T follicular helper cell (primary cell): Measurements from ENCODE around the gene FRMD4A.

Experiments
- DNase-seq: peaks from one replicate; pipeline ENCODE4 v3.0.0-alpha.2; 2020; ENCODE audit warnings: low read depth

The FRMD4A gene

DNA sequence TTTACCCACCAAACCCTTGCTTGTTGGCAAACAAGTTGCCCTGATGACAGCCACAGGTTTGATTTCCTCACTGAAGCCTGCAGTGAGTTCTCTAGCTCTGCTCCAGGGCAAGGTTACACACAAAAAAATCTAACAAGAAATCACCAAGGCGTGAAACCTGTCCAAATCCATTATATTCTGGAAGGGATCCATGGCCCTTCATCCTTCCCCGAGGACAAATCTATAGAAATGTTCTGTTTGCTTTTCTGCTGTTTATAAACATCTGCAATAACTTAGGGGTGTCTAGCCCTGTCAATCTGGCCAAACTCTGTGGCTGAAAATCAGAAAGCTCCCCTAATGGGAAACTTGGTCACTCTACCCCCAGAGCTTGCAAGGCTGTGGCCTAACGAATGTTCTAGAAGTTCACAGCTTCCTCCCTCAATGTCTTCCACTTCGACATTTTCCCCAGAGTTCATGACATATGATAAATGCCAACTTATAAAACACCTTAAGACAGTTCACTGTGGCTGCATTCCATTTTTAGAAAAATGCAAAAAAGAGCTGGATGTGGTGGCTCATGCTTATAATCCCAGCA lies 579.4 kb downstream of the FRMD4A start:
- DNase-seq = no peak

- DNase-seq = no peak
Observed at GRCh38 chr10:13750299-13751190, 580.2 kb downstream of the FRMD4A start.

- no peak for DNase-seq
Observed at GRCh38 chr10:13745271-13745670, 585.5 kb downstream of the FRMD4A start.

- DNase-seq = no peak
Observed at GRCh38 chr10:13743963-13744362, 586.8 kb downstream of the FRMD4A start.

DNA sequence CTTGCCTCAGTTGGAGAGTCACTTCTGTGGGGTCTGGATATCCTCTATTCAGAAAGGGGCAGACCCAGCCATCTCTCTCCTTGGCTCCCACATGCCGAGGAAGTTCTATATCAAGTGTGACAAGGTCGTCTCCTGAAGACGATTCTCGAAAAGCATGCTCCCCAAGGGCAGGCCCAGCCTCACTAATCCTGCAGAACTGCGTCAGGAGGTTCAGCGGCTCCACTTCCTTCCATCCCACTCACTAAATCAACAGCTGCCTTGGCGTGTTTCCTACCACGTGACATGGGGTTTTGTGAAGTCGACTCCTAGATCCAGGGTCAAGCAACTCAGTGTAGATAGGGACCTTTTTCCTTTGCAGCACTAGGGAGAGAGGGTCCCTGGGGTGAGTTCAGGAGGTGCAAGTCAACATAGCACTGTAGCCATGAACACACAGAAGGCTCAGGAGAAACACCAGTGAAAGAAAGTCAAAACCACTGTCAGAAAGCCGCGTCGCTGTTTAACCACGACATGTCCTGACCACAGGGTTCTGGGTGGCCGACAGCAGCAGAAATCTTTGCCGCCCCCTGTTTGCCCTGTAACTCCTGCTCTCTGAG lies 587.5 kb downstream of the FRMD4A start:
- no peak for DNase-seq

DNA sequence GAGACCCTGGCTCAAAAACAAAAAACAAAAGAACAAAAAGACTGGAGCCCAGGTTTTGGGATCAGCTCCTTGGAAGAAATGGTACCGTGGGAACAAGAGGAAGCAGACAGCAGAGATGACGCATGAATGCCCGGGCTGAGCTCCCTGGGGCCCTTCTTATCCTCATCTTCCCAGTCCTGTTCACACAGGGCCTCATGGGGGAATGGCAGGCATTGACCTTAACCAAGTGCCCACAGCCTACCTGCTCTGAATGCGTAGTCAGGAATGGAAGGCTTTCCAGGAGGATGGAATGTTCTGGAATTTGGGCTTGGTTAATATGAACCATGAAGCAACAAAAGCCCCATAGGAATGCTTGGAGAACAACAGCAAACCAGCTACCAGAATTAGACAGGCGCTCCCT lies 589.3 kb downstream of the FRMD4A start:
- DNase-seq = no peak

GRCh38 chr10:13740461-13740860 lies 590.3 kb downstream of the FRMD4A start:
- no peak for DNase-seq

GRCh38 chr10:13739183-13739582 lies 591.5 kb downstream of the FRMD4A start:
- DNase-seq = no peak

DNA sequence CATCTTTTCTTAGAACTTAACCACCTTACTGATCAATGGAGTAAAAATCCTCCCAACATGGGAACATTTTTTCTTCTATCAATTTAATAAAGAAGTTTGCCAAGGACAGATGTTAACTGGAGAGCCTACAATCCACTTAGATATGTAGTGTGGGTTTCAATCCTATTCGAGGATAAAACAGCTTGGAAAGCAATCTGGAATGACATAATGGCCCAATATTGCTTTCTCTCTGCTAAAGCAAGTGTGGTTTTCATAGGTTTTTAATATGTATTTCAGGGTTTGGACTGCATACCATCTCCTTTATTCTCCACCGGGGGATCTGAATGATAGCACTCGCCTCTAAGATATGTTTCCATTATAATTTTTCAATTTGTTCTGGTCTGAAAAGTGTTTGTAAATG lies 594.2 kb downstream of the FRMD4A start:
- no peak for DNase-seq

- no peak for DNase-seq
Observed at GRCh38 chr10:13734151-13734550, 596.6 kb downstream of the FRMD4A start.

DNA sequence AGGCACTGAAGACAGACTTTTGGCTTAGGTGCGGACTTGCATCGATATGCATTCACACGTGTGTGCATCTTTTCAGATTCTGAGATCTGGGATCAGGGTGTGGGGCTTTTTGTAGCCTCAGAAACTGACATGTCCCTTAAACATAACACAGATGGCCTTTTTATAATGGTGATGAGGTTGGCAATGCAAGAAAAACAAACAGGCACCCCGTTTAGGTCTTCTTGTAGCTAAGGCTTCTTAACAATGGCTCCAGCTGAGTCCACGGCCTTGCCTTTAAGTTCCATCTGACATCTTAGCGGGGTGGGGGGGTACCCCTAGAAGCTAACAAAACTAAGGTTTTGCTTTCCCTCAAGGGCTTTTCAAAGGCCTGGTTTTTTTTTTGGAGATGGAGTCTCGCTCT lies 597.7 kb downstream of the FRMD4A start:
- no peak for DNase-seq

DNA sequence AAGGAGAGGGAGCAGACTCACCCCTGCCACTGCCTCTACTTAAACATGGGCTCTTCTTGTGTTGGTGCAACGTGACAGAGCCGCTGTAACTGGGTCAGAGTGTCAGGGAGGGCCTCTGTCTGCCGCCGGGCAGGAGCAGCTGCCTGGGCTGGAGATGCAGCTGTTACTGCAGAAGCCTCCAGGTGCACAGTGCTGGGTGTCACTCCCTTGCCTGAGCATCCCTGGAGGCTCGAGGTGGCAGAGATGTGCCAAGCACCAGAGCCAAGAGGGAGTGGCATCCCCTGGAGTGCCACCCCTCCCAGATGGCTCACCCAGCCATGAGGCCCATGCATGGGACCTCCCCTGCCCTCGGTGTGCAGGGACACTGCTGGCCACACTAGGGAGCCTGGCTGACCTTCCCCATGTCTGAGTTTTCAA lies 598.3 kb downstream of the FRMD4A start:
- no peak for DNase-seq

DNA sequence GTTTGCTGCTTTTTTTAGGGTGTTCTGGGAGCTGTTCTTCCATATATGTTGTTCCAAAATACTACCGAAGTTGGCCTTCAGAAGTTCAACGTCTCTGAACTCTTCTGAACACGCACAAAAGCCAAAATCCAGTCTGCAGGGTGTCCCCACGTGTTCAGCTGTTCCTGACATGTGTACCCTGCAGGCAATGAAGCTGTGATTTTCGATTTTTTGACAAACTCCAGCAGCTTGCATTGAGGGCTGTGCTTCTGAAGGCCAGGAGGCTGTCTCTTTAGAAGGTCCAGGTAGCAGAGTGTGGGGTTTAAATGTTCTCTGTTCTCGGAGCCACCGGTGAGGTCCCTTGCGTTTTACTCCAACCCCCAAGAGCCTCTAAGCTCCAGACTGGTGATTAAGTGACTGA lies 598.9 kb downstream of the FRMD4A start:
- no peak for DNase-seq

DNA sequence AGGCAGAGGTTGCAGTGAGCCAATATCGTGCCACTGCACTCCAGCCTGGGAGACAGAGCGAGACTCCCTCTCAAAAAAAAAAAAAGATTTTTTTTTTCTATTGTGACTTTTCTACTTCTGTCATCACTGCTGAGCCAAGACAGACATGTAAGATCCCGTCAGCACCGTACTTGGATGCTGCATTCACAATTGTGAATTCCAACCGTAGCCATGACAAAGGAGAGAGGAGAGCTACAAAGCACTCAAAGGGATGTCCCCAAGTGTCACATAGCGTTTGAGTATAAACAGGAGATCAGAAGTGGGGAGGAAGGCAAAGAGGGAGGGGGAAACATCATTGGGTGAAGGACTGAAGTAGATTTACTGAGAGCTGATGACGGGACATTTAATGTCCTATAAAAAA lies 599.8 kb downstream of the FRMD4A start:
- DNase-seq = no peak

DNA sequence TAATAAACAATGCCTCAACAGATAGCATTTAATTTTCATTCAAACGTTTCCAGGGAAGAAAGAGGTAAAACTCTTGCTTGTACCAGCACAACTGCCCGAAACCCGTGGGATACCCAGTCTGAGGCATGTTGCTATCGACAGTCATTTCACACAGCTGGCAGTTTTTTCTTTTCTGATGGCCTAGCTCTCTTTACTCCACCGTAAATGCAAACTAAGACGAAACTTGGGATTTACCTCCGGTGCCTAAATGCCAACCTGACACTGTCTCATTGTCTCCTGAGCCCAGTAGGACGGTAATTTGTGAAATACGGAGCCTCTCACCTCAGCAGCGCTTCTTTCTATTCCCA lies 600.4 kb downstream of the FRMD4A start:
- no peak for DNase-seq

DNA sequence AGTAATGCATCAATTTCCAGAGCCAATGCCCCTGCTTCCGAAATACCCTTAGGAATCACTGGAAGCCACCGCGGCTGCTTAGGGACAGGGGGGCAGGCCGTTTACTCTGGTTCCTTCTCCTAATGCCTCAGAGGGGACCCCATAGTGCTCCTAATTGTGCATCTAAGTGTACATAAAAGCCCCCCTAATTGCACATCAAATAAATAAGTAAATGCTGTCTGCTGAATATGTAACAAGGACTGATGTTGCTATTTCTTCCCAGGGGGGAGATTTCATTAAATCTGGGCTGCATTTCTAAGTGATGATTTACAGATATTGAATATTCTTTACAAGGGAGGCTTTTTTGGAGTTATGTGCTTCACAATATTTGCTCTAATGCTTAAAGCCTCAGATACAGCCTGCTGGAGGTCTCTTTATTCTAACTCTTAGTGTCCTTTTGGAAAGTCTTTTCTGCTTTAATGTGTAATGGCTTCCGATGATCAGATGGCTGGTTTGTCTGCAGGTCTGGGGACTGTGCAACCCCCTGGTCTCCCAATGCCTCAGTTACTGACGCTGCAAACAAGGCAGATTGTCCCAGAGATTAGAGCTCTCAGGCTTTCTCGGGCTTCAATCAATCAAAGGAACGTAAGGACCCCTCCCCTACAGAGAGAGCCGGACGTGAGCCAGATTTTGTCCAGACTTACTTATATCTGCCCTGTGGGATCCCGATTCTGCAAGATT lies 601.0 kb downstream of the FRMD4A start:
- no peak for DNase-seq

GRCh38 chr10:13728898-13729535 lies 601.7 kb downstream of the FRMD4A start:
- DNase-seq = no peak

GRCh38 chr10:13725594-13725993 lies 605.1 kb downstream of the FRMD4A start:
- DNase-seq = no peak

DNA sequence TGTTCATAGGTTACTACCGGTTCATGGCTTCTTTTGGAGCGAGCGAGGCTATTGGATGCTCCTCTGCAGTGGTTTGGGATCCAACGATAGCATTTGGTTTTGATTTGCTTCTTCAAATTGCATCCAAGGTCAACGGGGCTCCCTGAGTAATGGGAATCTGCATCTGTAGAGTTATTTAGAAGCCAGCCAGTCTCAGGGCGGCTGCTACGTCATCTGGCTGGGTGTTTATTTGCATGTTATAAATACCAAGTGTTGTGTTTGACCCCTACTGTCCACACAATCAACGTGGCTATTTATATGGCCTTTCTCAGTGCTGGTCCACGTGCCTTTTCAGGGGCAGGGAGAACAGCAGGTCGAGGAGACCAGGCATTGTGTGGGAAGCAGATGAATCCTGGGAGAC lies 606.2 kb downstream of the FRMD4A start:
- DNase-seq = no peak

GRCh38 chr10:13722747-13723653 lies 607.7 kb downstream of the FRMD4A start:
- DNase-seq = no peak

GRCh38 chr10:13721486-13721885 lies 609.2 kb downstream of the FRMD4A start:
- DNase-seq = no peak
